HEK293 (cell line): Measurements from ENCODE around the gene NRG2.

Source experiments
- BCL11B ChIP-seq: fragments of 450-650 bp; formaldehyde crosslinking; IDR thresholded peaks from 2 replicates; pipeline ENCODE4 v1.5.1; 2016; ENCODE audit warnings: low read depth, missing biosample characterization, missing genetic modification characterization
- FEZF1 ChIP-seq: fragments of 450-650 bp; formaldehyde crosslinking; IDR thresholded peaks from 2 replicates; pipeline ENCODE4 v1.5.1; 2016; ENCODE audit warnings: missing biosample characterization, missing genetic modification characterization
- HOXC10 ChIP-seq: sonication (generic); formaldehyde crosslinking; IDR thresholded peaks from 2 replicates; pipeline ENCODE4 v1.8.1; 2023; ENCODE audit warnings: mild to moderate bottlenecking, missing genetic modification reagents
- KLF1 ChIP-seq: fragments of 450-650 bp; formaldehyde crosslinking; IDR thresholded peaks from 2 replicates; pipeline ENCODE4 v1.5.1; 2016; ENCODE audit warnings: missing biosample characterization, missing genetic modification characterization
- KLF16 ChIP-seq: fragments of 450-650 bp; formaldehyde crosslinking; IDR thresholded peaks from 2 replicates; pipeline ENCODE4 v1.5.1; 2017; ENCODE audit warnings: missing biosample characterization, missing genetic modification characterization
- KLF9 ChIP-seq: fragments of 450-650 bp; formaldehyde crosslinking; IDR thresholded peaks from 2 replicates; pipeline ENCODE4 v1.5.1; 2016; ENCODE audit warnings: missing biosample characterization, missing genetic modification characterization, low read depth
- MYNN ChIP-seq: fragments of 450-650 bp; formaldehyde crosslinking; IDR thresholded peaks from 2 replicates; pipeline ENCODE4 v1.5.1; 2016; ENCODE audit warnings: missing biosample characterization, missing genetic modification characterization, borderline replicate concordance
- MZF1 ChIP-seq: fragments of 450-650 bp; formaldehyde crosslinking; IDR thresholded peaks from 2 replicates; pipeline ENCODE4 v1.5.1; 2017; ENCODE audit warnings: missing biosample characterization, missing genetic modification characterization, borderline replicate concordance
- PRDM4 ChIP-seq: fragments of 450-650 bp; formaldehyde crosslinking; IDR thresholded peaks from 2 replicates; pipeline ENCODE4 v1.5.1; 2017; ENCODE audit warnings: missing biosample characterization, missing genetic modification characterization
- SP3 ChIP-seq: fragments of 450-650 bp; formaldehyde crosslinking; IDR thresholded peaks from 2 replicates; pipeline ENCODE4 v1.5.1; 2016; ENCODE audit warnings: missing biosample characterization, missing genetic modification characterization
- WT1 ChIP-seq: fragments of 450-650 bp; formaldehyde crosslinking; IDR thresholded peaks from 2 replicates; pipeline ENCODE4 v1.5.1; 2016; ENCODE audit warnings: missing biosample characterization, missing genetic modification characterization
- ZBTB17 ChIP-seq: fragments of 450-650 bp; formaldehyde crosslinking; IDR thresholded peaks from 2 replicates; pipeline ENCODE4 v1.5.1; 2016; ENCODE audit warnings: missing biosample characterization, missing genetic modification characterization
- ZEB2 ChIP-seq: fragments of 450-650 bp; formaldehyde crosslinking; IDR thresholded peaks from 2 replicates; pipeline ENCODE4 v1.5.1; 2016; ENCODE audit warnings: missing biosample characterization, missing genetic modification characterization
- ZFP69B ChIP-seq: fragments of 450-650 bp; formaldehyde crosslinking; IDR thresholded peaks from 2 replicates; pipeline ENCODE4 v1.5.1; 2016; ENCODE audit warnings: missing biosample characterization, missing genetic modification characterization
- ZIC2 ChIP-seq: fragments of 450-650 bp; formaldehyde crosslinking; IDR thresholded peaks from 2 replicates; pipeline ENCODE4 v1.5.1; 2016; ENCODE audit warnings: missing biosample characterization, missing genetic modification characterization
- ZNF112 ChIP-seq: fragments of 450-650 bp; formaldehyde crosslinking; IDR thresholded peaks from 2 replicates; pipeline ENCODE4 v1.5.0; 2017; ENCODE audit warnings: missing biosample characterization, missing genetic modification characterization
- ZNF169 ChIP-seq: fragments of 450-650 bp; formaldehyde crosslinking; IDR thresholded peaks from 2 replicates; pipeline ENCODE4 v1.5.1; 2016; ENCODE audit warnings: missing biosample characterization, missing genetic modification characterization
- ZNF18 ChIP-seq: fragments of 450-650 bp; formaldehyde crosslinking; IDR thresholded peaks from 2 replicates; pipeline ENCODE4 v1.5.1; 2016; ENCODE audit warnings: missing biosample characterization, missing genetic modification characterization
- ZNF223 ChIP-seq: fragments of 450-650 bp; formaldehyde crosslinking; IDR thresholded peaks from 2 replicates; pipeline ENCODE4 v1.5.1; 2016; ENCODE audit warnings: missing biosample characterization, missing genetic modification characterization
- ZNF394 ChIP-seq: fragments of 450-650 bp; formaldehyde crosslinking; IDR thresholded peaks from 2 replicates; pipeline ENCODE4 v1.5.1; 2016; ENCODE audit warnings: missing biosample characterization, missing genetic modification characterization, mild to moderate bottlenecking, moderate library complexity, borderline replicate concordance
- ZNF398 ChIP-seq: fragments of 450-650 bp; formaldehyde crosslinking; IDR thresholded peaks from 2 replicates; pipeline ENCODE4 v1.5.1; 2017; ENCODE audit warnings: missing biosample characterization, missing genetic modification characterization
- ZNF423 ChIP-seq: fragments of 450-650 bp; formaldehyde crosslinking; IDR thresholded peaks from 2 replicates; pipeline ENCODE4 v1.5.1; 2016; ENCODE audit warnings: missing biosample characterization, missing genetic modification characterization
- ZNF48 ChIP-seq: fragments of 450-650 bp; formaldehyde crosslinking; IDR thresholded peaks from 2 replicates; pipeline ENCODE4 v1.5.1; 2016; ENCODE audit warnings: missing biosample characterization, missing genetic modification characterization
- ZNF529 ChIP-seq: fragments of 450-650 bp; formaldehyde crosslinking; IDR thresholded peaks from 2 replicates; pipeline ENCODE4 v1.5.1; 2017; ENCODE audit warnings: missing genetic modification characterization, missing biosample characterization; ENCODE audit not compliant: insufficient replicate concordance
- ZNF555 ChIP-seq: fragments of 450-650 bp; formaldehyde crosslinking; conservative IDR thresholded peaks from 2 replicates; pipeline ENCODE4 v1.5.1; 2017; ENCODE audit warnings: missing biosample characterization, mild to moderate bottlenecking, missing genetic modification characterization, inconsistent platforms
- ZNF561 ChIP-seq: fragments of 450-650 bp; IDR thresholded peaks from 2 replicates; pipeline ENCODE4 v1.5.1; 2018; ENCODE audit warnings: missing biosample characterization, missing genetic modification characterization, borderline replicate concordance
- ZNF624 ChIP-seq: fragments of 450-650 bp; formaldehyde crosslinking; IDR thresholded peaks from 2 replicates; pipeline ENCODE4 v1.5.1; 2017; ENCODE audit warnings: missing biosample characterization, missing genetic modification characterization
- ZNF76 ChIP-seq: fragments of 450-650 bp; formaldehyde crosslinking; IDR thresholded peaks from 2 replicates; pipeline ENCODE4; 2016; ENCODE audit warnings: low read depth, missing biosample characterization, missing genetic modification characterization, borderline replicate concordance
- ZNF768 ChIP-seq: fragments of 450-650 bp; formaldehyde crosslinking; IDR thresholded peaks from 2 replicates; pipeline ENCODE4 v1.5.1; 2018; ENCODE audit warnings: missing biosample characterization, mild to moderate bottlenecking, missing genetic modification characterization
- ZSCAN5A ChIP-seq: fragments of 450-650 bp; formaldehyde crosslinking; IDR thresholded peaks from 2 replicates; pipeline ENCODE4 v1.5.1; 2016; ENCODE audit warnings: missing biosample characterization, missing genetic modification characterization

Gene NRG2

GRCh38 chr5:140042643-140043507 is at the start of gene NRG2 (continued):
- peak; percentile 70 for TF ChIP-seq ZIC2 (tag by site-specific recombination)
- no peak for TF ChIP-seq ZNF624 (tag by site-specific recombination)
- TF ChIP-seq ZNF398 (tag by site-specific recombination) = peak; percentile 94
- peak; percentile 40; the same call in 1 of the 2 replicates for TF ChIP-seq ZFP69B (tag by site-specific recombination)
- no peak for TF ChIP-seq ZNF223 (tag by site-specific recombination)
- 0 out of 2 replicates have a peak, but pooled peaks have one; percentile 42 for TF ChIP-seq ZNF561
- peak; percentile 18; the same call in 1 of the 2 replicates for TF ChIP-seq MZF1 (tag by site-specific recombination)
- TF ChIP-seq ZNF112 (tag by site-specific recombination) = no peak
- 0 out of 2 replicates have a peak, but pooled peaks have one; percentile 9 for TF ChIP-seq MYNN (tag by site-specific recombination)
- peak; percentile 47; the same call in 1 of the 2 replicates for TF ChIP-seq BCL11B (tag by site-specific recombination)
- TF ChIP-seq KLF1 (tag by site-specific recombination) = peak; percentile 41; the same call in 1 of the 2 replicates
- TF ChIP-seq ZEB2 (tag by site-specific recombination) = peak; percentile 90; the same call in 1 of the 2 replicates
- TF ChIP-seq ZBTB17 = peak; percentile 92
- peak; percentile 66; the same call in 1 of the 2 replicates for TF ChIP-seq ZNF394 (tag by site-specific recombination)
- TF ChIP-seq ZNF529 (tag by site-specific recombination) = no peak
- TF ChIP-seq ZNF169 (tag by site-specific recombination) = peak; percentile 85
- peak; percentile 35; the same call in 1 of the 2 replicates for TF ChIP-seq PRDM4 (tag by site-specific recombination)
- TF ChIP-seq WT1 (tag by site-specific recombination) = peak; percentile 46
- TF ChIP-seq KLF16 = peak; percentile 92
- no peak for TF ChIP-seq ZNF555 (tag by site-specific recombination)
- TF ChIP-seq ZSCAN5A (tag by site-specific recombination) = 0 out of 2 replicates have a peak, but pooled peaks have one; percentile 49
- peak; percentile 81 for TF ChIP-seq KLF9 (tag by site-specific recombination)
- TF ChIP-seq FEZF1 = no peak
- no peak for TF ChIP-seq ZNF18 (tag by site-specific recombination)
- peak; percentile 86 for TF ChIP-seq SP3
- no peak for TF ChIP-seq ZNF48 (tag by site-specific recombination)
- TF ChIP-seq HOXC10 (CRISPR knock-in tag) = peak; percentile 84; the same call in 1 of the 2 replicates
- peak; percentile 74; the same call in 1 of the 2 replicates for TF ChIP-seq ZNF768 (tag by site-specific recombination)
- peak; percentile 59 for TF ChIP-seq ZNF423
- peak; percentile 67 for TF ChIP-seq ZNF76 (tag by site-specific recombination)
